22Rv1 (cell line): ENCODE data around the gene PSMA4.

ENCODE experiments used
- CTCF ChIP-seq: fragments of 450-650 bp; IDR thresholded peaks from 2 replicates; pipeline ENCODE4 v1.5.1; 2017; ENCODE audit warnings: mild to moderate bottlenecking
- ZFX ChIP-seq: fragments of 450-650 bp; IDR thresholded peaks from 2 replicates; pipeline ENCODE4 v1.6.1; 2017; ENCODE audit warnings: antibody characterized with exemption, borderline replicate concordance

- no peak for TF ChIP-seq CTCF
- no peak for TF ChIP-seq ZFX
Measured at GRCh38 chr15:78536134-78536533, 4.1 kb upstream of the PSMA4 start.
